ENCODE data around the gene SARNP.
A peak's percentile ranks its signal among the peaks of the same experiment; 100 is the strongest.

Gene SARNP

DNA sequence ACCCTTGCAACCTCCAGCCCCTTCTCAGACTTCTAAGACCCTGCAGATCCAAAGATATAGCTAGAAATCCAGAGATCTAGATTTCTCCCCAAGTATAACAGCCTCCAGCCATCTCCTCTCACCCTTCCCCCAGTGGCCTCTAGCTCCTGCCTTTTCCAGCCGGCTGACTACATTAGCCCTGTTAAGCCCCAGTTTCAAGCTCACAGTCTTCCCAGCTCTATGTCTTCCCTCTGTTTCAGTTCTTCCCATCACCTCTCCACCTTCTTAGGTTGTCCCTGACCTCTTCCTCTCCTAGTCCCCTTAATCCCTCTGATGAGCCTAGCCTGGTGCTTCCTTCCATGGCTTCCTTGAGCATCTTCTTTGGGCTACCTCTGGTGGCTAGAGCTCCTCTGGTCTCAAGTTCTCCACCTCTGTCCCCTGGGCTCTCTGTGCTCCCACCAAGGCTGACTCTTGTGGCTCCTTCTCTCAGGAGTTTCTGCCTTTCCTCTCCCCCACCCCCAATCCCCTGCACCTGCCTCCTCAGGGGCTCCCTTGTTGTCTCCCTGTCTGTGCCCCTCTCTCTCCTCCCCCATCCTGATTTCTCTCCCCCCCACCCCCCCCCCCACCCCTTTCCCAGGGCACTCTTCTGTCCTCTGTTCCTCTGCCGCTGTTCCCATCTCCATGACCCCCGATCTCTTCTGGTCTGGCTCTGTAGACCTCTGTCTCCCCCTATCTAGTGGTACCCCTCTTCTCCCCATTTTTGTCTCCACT is 75.4 kb downstream of the SARNP start:
- no peak for ATAC-seq

GRCh38 chr12:55739025-55739378 is 78.5 kb downstream of the SARNP start:
- no peak for ATAC-seq

DNA sequence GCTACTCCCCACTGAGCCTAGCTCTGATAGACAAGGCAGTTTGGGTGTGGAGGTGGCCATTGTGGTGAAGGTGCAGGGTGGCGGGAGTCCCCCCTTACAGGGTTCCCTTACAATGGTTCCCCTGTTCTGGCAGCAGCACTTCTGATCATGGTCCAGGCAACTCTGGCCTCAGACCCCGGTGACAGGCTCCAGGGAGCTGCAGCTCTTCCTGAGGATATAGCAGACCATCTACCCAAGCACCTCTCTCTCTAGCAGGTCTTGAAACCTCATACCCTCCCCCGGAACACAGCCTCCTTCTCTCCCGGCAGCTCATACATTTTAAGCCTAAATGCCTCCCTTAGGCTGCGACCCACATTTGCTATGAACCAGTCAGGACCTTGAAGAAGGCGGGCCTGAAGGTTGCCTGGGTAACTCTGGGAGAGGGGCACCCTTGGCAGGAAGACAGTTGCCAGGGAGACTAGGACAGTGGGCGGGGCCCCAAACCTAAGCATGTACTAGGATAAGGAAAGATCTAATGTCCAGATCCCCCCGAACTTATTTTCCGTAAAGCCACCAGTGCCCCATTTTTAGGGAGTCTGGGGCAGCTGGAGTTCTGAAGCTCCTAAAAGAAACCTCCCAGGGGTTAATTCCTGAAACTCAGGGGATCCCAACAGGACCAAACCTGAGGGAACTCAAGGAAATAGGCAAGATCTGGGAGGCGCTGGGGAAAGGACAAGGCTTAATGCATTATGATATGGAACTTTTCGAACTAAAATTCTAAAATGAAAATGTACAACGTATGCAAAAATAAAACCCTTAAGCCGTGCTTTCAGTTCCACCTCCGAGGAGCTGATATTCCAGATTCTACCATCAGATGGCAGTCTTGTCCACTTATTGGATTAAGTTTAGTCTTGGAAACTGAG is 79.2 kb downstream of the SARNP start:
- ATAC-seq, result peak; percentile 80 to 81

DNA sequence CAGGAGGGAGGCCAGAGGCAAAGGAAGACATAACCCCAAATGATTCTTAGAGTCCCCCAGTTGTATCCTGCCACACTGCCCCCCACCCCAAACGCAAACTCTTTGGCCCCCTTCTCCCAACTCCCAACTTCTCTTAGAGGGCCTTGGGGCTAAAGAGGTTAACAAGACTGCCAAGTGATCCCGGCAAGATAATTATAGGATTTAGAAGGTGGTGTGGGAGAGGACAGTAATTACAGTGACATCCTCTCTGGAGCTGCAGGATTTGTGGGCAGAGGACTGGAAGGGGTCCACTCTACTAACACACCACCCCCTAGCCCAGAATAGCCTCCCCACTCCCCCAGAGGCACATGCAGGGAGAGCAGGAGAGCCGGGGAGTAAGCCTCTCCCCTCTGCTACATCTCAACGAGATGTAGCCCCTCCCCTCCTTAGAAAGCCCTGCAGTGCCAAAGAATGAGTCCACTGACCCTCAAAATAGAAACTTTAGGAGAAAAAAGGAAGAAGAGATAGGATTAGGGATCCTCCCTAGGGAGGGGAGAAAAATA is 79.9 kb downstream of the SARNP start:
- peak in 1 of 2 donors; percentile 5 for ATAC-seq

DNA sequence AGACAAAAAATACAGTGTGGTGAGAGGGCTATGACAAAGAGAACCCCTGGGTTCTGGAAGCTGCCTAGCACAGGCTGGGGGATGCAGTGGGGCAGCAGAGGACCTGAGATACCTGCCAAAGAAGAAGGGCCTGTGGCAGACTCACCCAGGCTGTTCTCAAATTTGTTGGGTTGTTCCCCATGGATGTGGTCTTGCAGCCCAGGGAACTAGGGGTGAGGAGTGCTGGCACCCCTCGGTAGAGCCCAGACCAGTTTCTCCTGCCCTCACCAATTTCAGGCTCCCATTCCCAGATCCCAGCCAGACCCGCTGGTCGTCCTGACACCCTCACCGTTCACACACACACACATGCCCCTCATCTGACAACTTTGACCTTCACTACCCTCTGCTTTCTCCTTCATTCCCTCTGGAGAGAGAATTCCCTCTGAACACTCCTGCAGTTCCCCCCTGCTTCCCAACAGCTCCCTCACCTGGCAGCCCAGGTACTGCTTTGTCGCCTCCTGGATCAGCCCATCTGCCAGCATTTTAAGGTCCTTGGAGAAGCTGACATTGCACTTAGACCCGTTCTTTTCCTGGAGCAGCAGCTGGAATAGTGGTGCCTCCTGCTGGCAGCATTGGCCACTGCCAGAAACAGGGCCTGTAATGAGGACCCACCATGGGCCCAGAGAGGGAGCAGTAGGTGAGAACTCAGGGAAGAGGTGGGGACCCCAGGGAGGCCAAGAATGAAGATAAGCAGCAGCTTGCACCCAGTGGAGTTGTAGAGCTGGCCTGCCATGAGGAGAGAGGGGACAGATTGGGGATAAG is 80.5 kb downstream of the SARNP start:
- peak; percentile 22 to 44 for ATAC-seq

- ATAC-seq, result no peak
These were observed 81.4 kb downstream of the SARNP start for GRCh38 chr12:55736076-55736475.

DNA sequence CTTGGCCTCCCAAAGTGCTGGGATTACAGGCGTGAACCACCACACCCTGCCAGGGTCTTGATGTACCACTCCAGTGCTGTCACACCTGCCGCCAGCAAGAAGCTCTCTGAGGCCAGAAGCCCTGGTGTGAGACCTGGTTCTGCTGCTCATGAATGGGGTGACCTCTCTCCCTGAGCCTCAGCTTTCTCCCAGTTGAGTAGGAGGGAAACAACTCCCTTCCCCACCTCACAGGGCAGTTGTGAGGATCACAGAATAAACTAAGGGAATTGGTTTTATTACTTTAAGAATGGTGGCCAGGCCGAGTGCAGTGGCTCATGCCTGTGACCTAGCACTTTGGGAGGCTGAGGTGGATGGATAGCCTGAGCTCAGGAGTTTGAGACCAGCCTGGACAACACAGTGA is 82.9 kb downstream of the SARNP start:
- no peak for ATAC-seq

- ATAC-seq, result no peak
These were observed 83.7 kb downstream of the SARNP start for GRCh38 chr12:55733858-55734257.

- no peak for ATAC-seq
These were observed 84.4 kb downstream of the SARNP start for GRCh38 chr12:55733021-55733555.

GRCh38 chr12:55732288-55732687 is 85.2 kb downstream of the SARNP start:
- ATAC-seq, result no peak

- ATAC-seq, result peak; percentile 11 to 21
These were observed 87.4 kb downstream of the SARNP start for GRCh38 chr12:55729819-55730818.

DNA sequence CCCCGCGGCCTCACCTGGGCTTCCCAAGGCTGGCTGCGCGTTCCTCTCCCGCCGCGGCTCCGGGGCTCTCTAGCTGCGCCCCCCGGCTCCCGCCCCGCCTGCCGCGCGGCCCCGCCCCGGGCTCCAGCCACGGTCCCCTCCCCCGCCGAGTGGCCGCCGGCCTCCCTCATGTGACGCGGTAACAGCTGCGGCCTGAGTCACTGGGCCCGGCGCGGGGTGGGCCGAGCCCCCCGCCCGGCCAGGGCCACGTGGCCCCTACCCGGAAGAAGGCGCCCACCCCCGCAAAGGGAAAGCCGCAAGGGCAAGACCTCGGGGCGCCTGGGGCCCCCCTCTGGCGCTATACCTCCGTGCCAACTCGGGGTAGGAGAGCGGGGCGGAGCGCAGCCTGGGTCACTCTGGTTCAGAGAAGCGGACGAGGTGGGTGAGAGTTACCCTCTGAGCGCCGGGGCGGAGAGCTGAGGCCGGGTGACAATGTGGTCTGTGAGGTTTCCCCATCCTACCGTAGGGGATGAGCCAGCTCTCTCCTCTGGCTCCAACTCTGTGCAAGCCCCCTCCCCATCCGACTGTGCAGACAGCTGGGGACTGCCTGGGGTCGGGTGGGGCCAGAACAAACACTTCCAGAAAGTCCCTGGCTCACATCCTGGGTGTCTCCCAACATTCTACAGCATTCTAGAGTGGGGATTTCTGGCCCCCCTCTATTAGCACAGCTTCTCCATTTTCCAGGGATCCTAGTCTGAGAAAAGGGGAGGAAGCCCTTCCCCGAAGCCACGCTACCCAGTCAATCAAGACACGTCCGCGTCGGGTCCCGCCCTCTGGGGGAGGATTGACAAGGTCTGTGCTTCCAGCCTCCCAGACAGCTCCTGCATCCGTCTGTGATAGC is 88.3 kb downstream of the SARNP start, which contains the start of gene CD63:
Gene CD63 (minus strand): TSS at position 71 of the 880 bp plus-strand sequence. CDS start 668 bp downstream, outside the sequence.
- ATAC-seq, result peak; percentile 74 to 75

DNA sequence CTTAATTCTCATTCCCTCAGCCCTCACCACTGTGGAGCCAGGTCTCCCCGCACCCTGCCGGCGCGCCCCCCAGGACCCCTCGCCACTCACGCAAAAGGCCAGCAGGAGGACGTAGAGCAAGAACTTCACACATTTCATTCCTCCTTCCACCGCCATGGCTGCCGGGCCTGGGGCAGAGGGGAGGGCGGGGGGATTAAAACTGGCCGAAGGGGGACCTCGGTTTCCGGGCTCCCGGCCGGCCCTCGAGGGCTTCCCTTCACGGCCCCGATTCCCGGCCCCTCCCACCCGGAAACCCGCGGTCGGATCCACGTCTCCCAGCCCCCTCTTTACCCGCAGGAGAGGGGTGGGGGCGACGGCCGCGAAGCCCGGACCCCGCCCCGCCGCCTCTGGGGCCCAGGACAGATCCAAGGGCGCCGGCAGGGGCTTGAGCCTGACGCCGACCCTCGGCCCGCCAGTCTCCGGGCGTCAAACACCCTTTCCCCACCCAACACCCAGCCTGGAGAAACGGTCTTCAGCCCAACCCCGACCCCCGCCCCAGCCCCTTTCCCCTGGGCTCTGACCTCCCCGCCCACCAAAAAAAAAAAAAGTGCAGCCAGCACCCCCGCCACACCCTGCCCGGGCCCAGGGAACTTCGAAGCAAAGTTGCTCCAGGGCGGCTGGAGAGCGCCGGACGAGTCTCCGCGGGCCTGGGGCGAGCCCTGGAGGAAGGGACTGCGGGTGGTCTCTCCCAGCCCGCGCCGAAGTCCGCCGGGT is 89.2 kb downstream of the SARNP start:
- peak; percentile 0 to 2 for ATAC-seq

DNA sequence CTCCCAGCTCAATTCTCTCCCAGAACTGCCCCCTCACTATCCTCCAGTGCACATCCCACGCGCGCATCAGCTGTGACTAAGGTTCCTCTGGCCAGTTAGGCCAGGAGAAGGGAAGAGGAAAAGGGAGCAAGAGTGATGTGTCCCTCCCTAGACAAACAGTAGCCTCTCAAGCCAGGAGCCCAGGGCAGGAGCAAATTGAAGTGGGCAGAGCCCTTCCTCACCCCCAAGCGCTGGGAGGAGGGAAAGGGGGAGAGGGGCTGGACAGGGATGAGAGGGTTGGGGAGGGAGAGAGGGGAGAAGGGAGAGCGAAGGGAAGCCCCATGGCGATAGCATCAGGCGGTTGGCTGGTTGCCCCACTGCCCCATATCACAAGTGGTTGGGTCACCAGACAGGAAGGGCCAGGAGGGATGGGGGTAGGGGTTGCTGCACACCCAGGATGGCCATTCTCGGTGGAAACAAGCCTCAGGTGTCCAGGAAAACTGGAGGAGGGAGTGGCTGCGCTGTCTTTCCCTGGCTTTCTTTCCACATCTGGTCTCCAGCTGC is 89.8 kb downstream of the SARNP start:
- no peak for ATAC-seq

DNA sequence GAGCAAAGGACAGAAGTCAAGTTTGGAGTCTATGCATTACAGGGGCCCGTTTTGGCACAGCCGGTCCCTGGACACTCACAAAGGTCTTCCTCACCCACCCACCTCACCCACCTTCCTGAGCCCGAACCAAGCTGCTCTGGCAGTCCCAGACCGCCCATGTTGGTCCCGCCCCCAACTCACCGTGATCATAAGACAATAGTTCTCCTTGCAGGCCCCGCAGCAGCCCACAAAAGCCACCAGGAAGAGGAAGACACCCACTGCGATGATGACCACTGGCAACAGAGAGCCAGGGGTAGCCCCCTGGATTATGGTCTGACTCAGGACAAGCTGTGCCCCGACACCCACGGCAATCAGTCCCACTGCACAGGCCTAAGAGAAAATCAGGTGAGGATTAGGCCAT is 90.6 kb downstream of the SARNP start:
- no peak for ATAC-seq

DNA sequence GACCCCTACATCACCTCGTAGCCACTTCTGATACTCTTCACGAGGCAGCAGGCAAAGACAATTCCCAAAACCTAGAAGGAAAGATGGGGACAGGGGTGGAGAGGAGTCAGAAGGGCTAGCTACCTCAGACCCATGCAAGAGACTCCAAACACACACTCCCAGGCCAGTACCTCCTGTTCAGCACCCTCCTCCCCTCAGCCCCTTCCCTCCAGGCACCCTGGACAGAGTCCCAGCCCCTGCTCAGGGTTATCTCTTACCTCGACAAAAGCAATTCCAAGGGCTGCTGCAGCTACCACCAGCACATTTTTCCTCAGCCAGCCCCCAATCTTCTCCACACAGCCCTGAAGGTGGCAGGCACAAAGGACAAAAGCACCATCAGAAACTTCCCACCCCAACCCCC is 92.0 kb downstream of the SARNP start:
- no peak for ATAC-seq

GRCh38 chr12:55724940-55725309 is 92.6 kb downstream of the SARNP start:
- no peak for ATAC-seq

DNA sequence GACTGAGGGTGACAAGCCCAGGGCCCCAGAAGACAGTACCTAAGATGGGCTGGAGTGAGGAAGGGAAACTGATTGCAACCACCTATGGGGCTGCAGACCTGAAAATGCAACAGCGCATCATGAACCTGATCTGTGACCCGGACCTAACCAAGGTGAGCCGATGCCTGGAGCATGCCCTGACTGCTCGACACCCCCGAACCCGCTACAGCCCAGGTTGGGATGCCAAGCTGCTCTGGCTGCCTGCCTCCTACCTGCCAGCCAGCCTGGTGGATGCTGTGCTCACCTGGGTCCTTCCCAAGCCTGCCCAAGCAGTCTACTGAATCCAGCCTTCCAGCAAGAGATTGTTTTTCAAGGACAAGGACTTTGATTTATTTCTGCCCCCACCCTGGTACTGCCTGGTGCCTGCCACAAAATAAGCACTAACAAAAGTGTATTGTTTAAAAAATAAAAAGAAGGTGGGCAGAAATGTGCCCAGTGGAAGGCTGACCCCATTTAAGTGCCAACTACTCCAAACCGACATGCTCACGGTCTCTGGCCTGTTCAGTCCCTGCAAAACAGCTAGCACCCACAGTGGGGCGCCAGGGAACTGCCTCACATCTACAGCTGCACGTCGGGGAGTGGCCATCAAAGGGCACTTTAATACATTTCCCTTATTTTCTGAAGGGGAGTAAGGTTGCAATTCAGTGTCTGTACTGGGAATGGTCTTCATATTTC is 93.1 kb downstream of the SARNP start:
- peak in 1 of 2 donors; percentile 21 for ATAC-seq

All from activated CD4-positive, CD25-positive, alpha-beta regulatory T cell treated with anti-CD3 and anti-CD28 coated beads, Interleukin-2, amount 50 U/mL, for 24 hours (primary cell).